ENCODE results near the gene BNC2.

The BNC2 gene

GRCh38 chr9:16597136-16597535 is 273.3 kb downstream of the BNC2 start:
- H3K9me3 ChIP-seq (ENCODE audit: control insufficient read depth, insufficient read depth, low read depth, low read length) = no peaks in the 10 kb centered on the region
- TF ChIP-seq, protein P1, sequence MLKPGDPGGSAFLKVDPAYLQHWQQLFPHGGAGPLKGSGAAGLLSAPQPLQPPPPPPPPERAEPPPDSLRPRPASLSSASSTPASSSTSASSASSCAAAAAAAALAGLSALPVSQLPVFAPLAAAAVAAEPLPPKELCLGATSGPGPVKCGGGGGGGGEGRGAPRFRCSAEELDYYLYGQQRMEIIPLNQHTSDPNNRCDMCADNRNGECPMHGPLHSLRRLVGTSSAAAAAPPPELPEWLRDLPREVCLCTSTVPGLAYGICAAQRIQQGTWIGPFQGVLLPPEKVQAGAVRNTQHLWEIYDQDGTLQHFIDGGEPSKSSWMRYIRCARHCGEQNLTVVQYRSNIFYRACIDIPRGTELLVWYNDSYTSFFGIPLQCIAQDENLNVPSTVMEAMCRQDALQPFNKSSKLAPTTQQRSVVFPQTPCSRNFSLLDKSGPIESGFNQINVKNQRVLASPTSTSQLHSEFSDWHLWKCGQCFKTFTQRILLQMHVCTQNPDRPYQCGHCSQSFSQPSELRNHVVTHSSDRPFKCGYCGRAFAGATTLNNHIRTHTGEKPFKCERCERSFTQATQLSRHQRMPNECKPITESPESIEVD (tag by site-specific recombination; IDR thresholded peaks at IDR 0.05) = peak; percentile 39; the same call in 1 of the 2 replicates
- no peak for TF ChIP-seq ZNF239 (tag by site-specific recombination; IDR thresholded peaks at IDR 0.05)
- no peak overlapping the region for H3K4me3 ChIP-seq (ENCODE audit: low read depth, low read length)
- H3K27ac ChIP-seq (ENCODE audit: extremely low read depth, low read depth, low read length) = no peak overlapping the region
- ChIA-PET CTCF (interaction anchor here (0.6 kb wide), 1 partner anchor 105 kb away, joined by 3 read pairs; no protein-coding TSS in a partner anchor), POLR2A (no interaction called here)
- H3K36me3 ChIP-seq (ENCODE audit: control insufficient read depth in 2 of 2, insufficient read depth in 1 of 2, low read length in 2 of 2) = no peaks in the 10 kb centered on the region
- H3K4me1 ChIP-seq (ENCODE audit: control insufficient read depth, insufficient read depth, low read length) = no peaks in the 10 kb centered on the region

DNA sequence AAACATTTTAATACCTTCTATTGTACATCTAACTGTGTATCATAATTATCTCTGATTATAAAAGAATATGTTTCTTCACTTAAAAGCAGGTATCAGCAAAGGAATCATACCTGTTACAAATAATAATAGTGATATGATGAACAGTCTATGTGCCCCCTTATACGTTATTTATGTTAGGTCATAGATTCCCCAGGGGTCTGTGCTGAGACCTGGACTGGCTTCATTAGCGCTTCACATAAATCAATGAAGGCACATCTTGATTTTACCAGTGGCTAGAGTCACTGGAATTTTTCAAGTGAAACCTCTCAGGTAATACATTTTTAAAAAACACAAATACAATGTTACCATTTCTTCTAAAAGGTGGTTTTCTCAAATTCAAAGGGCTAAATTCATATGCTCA is 275.2 kb downstream of the BNC2 start:
- ChIA-PET CTCF (no interaction called here), POLR2A (no interaction called here)
- TF ChIP-seq HIC1 (tag by site-specific recombination; IDR thresholded peaks at IDR 0.05) (no peak), GLIS1 (tag by site-specific recombination; IDR thresholded peaks at IDR 0.05) (no peak)
- no peaks in the 10 kb centered on the region for H3K9me3 ChIP-seq (ENCODE audit: control insufficient read depth, insufficient read depth, low read depth, low read length)
- no peaks in the 10 kb centered on the region for H3K36me3 ChIP-seq (ENCODE audit: control insufficient read depth in 2 of 2, insufficient read depth in 1 of 2, low read length in 2 of 2)
- H3K4me3 ChIP-seq (ENCODE audit: low read depth, low read length) = no peak overlapping the region
- H3K4me1 ChIP-seq (ENCODE audit: control insufficient read depth, insufficient read depth, low read length) = no peaks in the 10 kb centered on the region
- H3K27ac ChIP-seq (ENCODE audit: extremely low read depth, low read depth, low read length) = no peak overlapping the region

GRCh38 chr9:16594787-16595186 is 275.7 kb downstream of the BNC2 start:
- no peak overlapping the region for H3K4me3 ChIP-seq (ENCODE audit: low read depth, low read length)
- ChIA-PET CTCF (no interaction called here), POLR2A (no interaction called here)
- no peaks in the 10 kb centered on the region for H3K4me1 ChIP-seq (ENCODE audit: control insufficient read depth, insufficient read depth, low read length)
- H3K9me3 ChIP-seq (ENCODE audit: control insufficient read depth, insufficient read depth, low read depth, low read length) = no peaks in the 10 kb centered on the region
- H3K27ac ChIP-seq (ENCODE audit: extremely low read depth, low read depth, low read length) = no peak overlapping the region
- H3K36me3 ChIP-seq (ENCODE audit: control insufficient read depth in 2 of 2, insufficient read depth in 1 of 2, low read length in 2 of 2) = no peaks in the 10 kb centered on the region
- TF ChIP-seq, protein P2, sequence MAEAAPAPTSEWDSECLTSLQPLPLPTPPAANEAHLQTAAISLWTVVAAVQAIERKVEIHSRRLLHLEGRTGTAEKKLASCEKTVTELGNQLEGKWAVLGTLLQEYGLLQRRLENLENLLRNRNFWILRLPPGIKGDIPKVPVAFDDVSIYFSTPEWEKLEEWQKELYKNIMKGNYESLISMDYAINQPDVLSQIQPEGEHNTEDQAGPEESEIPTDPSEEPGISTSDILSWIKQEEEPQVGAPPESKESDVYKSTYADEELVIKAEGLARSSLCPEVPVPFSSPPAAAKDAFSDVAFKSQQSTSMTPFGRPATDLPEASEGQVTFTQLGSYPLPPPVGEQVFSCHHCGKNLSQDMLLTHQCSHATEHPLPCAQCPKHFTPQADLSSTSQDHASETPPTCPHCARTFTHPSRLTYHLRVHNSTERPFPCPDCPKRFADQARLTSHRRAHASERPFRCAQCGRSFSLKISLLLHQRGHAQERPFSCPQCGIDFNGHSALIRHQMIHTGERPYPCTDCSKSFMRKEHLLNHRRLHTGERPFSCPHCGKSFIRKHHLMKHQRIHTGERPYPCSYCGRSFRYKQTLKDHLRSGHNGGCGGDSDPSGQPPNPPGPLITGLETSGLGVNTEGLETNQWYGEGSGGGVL (tag by site-specific recombination; IDR thresholded peaks at IDR 0.05) = no peak
- TF ChIP-seq ZNF184 (tag by site-specific recombination; IDR thresholded peaks at IDR 0.05) (no peak), ZNF692 (tag by site-specific recombination; IDR thresholded peaks at IDR 0.05) (no peak), REST (tag by site-specific recombination; IDR thresholded peaks at IDR 0.05) (no peak), ZNF768 (tag by site-specific recombination; IDR thresholded peaks at IDR 0.05) (no peak), ZNF211 (tag by site-specific recombination; IDR thresholded peaks at IDR 0.05; ENCODE audit: low read depth) (no peak), ZNF530 (tag by site-specific recombination; IDR thresholded peaks at IDR 0.05; ENCODE audit: low read depth) (no peak), ZNF280C (tag by site-specific recombination; IDR thresholded peaks at IDR 0.05) (no peak), KLF16 (tag by site-specific recombination; IDR thresholded peaks at IDR 0.05) (no peak), ZNF624 (tag by site-specific recombination; IDR thresholded peaks at IDR 0.05) (no peak), ZNF747 (tag by site-specific recombination; IDR thresholded peaks at IDR 0.05) (no peak), ZBTB48 (tag by site-specific recombination; IDR thresholded peaks at IDR 0.05) (no peak), BCL11A (tag by site-specific recombination; IDR thresholded peaks at IDR 0.05; ENCODE audit: low read depth) (no peak), FEZF1 (tag by site-specific recombination; IDR thresholded peaks at IDR 0.05) (no peak)

All from HEK293 (cell line).